ENCODE data around the gene GSC2.
A peak's percentile ranks its signal among the peaks of the same experiment; 100 is the strongest.

Gene GSC2

DNA sequence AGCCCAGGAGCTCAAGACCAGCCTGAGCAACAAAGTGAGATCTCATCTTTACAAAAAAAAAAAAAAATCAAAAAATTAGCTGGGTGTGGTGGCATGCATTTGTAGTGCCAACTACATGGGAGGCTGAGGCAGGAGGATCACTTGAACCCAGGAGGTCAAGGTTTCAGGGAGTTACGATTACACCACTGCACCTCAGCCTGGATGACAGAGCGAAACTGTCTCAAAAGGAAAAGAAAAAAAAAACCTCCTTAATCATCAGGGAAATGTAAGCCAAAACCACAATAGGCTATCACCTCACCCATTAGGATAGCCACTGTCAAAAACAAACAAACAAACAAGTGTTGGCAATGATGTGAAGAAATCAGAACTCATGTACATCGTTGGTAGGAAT, 41.3 kb downstream of the GSC2 start:
- H3K36me3 ChIP-seq, result peaks cover 5 to 61% (median 31%) of the 10 kb centered on the region in 11 experiments; a peak in 16 of 22 replicates
- no peaks in the 10 kb centered on the region for H3K27me3 ChIP-seq
- peaks cover 52 to 100% (median 78%) of the 10 kb centered on the region in 10 experiments for H3K4me1 ChIP-seq
- H4K20me1 ChIP-seq, result peaks cover 32 to 95% (median 71%) of the 10 kb centered on the region in 11 experiments
- H3K9ac ChIP-seq, result peak overlapping the region in 9 of 11 experiments; percentile 58 to 80 (median 70); a peak in 14 of 22 replicates
- H3K4me3 ChIP-seq, result peak overlapping the region in 3 of 10 experiments; percentile 13 to 34 (median 32); a peak in 3 of 20 replicates
- H3K9me3 ChIP-seq (replicated peaks in 1 of 11), result no peaks in the 10 kb centered on the region
- TF ChIP-seq Cebpa-rat (IDR thresholded peaks at IDR 0.05), result no peak
- peak overlapping the region in 10 of 11 experiments; percentile 66 to 91 (median 89); a peak in 20 of 22 replicates for H3K27ac ChIP-seq
- peak overlapping the region; percentile 59 to 94 (median 80) for H3K4me2 ChIP-seq

DNA sequence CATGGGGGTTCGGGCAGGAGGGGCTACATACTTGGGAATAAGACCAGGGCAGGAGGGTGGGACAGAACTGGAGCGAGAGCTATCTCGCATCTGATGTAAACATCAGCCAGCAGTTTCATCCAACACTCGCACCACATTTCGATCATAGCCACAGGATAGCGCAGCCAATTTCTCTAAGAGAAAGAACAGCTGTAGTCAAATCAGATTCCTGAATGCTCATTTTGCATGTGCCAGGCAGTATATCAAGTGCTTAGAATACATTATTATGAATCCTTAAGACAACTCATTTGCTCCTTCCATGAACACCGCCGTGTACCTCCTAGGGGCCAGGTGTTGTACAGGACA, 42.4 kb downstream of the GSC2 start:
- Histone ChIP-seq H3K9me3 (replicated peaks in 1 of 11) (no peaks in the 10 kb centered on the region), H3K9ac (peak overlapping the region in 5 of 11 experiments; percentile 4 to 76 (median 7); a peak in 4 of 22 replicates), H3K4me3 (no peak overlapping the region), H3K27me3 (no peaks in the 10 kb centered on the region), H3K27ac (peak overlapping the region in 9 of 11 experiments; percentile 80 to 91 (median 89); a peak in 17 of 22 replicates), H4K20me1 (peaks cover 33 to 100% (median 76%) of the 10 kb centered on the region in 11 experiments), H3K4me1 (peaks cover 52 to 90% (median 76%) of the 10 kb centered on the region in 10 experiments), H3K4me2 (peak overlapping the region; percentile 19 to 94 (median 80); a peak in 17 of 22 replicates), H3K36me3 (peaks cover 5 to 52% (median 23%) of the 10 kb centered on the region in 11 experiments; a peak in 17 of 22 replicates)
- no peak for TF ChIP-seq Cebpa-rat (IDR thresholded peaks at IDR 0.05)

DNA sequence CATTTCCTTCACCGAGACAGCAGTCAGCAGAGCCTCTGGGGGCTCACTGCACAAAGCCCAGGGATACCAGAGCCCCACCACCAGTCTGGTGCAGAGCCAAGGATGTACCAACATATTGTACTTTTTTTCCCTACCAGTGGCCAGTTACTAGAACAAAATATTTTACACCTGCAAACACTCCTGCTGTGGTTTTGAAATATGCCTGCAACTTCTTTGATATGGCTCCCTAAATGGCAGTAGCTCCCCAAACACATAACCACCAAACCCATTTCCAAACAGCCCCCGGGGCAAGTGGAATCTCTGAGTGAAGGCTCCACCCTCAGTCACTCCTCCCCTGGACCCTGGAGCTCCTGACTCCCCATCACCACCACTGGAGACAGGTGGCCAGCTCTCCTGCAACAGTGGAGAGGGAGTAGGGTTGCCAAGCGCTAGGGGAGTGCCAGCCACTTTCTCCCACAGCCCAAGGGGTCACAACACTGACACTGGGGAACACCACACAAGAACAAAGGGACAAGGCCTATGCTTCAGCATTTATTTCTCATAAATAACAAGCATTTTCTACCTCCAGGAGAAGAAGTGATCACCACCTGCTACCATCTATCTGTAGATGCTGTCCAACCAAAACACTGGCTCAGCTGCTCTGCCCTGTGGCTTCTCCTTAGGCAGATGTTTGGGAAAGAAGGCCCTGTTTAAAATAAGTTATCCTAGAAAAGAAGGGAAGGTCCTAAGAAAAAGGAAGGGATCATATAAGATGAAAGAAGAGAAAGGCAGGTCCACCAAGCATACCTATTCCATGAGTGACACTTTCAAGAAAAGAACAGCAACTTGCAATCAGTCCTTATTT, 43.0 kb downstream of the GSC2 start:
- H3K27me3 ChIP-seq, result no peaks in the 10 kb centered on the region

DNA sequence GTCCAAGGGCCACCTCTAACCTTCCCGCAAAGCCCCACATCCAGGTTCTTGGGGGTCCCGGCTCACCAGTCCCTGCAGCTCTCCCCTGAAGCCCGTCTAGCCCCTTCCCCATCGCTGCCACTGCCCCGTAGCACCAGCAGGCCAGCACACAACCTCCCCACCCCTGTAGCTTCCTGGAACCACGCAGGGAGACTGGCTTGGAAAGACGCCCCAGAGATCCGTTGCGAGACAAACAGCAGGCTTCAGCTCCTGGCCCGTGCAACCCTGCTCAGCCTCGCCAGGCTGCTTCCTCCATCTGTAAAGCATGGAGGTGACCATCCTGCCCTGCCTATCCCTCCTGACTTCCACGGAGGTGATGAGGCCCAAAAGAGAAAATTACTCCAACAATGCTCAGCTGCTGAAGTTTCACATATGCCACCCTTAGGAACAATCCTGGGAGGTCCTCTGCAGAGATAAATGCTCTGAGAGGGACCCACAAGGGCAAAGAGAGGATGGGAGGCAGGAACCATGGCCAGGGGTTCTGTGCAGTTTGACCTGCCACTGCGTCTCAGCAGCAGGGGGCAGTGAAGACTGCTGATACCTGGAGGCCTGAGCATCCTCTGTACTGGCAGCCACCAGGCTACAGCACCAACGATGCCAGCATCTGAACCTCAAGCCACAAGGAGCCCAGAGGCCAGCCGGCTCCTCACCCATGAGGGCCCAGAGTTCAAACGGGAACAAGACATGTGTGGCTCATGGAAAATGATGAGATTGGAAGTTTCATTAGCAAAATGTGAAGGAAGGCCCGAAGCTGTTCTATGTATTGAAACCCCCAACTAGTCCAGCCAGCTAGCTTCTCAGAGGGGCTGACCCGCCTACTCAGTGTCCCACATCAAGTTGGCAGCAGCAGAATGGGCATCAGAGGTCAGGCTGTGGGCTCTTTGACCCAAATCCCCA, 44.0 kb downstream of the GSC2 start:
- peak overlapping the region in 5 of 11 experiments; percentile 7 to 43 (median 29); a peak in 5 of 22 replicates for H3K9ac ChIP-seq
- peaks cover 11 to 59% (median 31%) of the 10 kb centered on the region in 11 experiments; a peak in 18 of 22 replicates for H3K36me3 ChIP-seq
- H3K27me3 ChIP-seq, result no peaks in the 10 kb centered on the region
- peaks cover 47 to 74% (median 62%) of the 10 kb centered on the region in 10 experiments for H3K4me1 ChIP-seq
- peaks cover 0 to 8% (median 0%) of the 10 kb centered on the region in 11 experiments; a peak in 2 of 22 replicates for H3K9me3 ChIP-seq (replicated peaks in 1 of 11)
- TF ChIP-seq Cebpa-rat (IDR thresholded peaks at IDR 0.05), result no peak
- peak overlapping the region; percentile 10 to 94 (median 80); a peak in 19 of 22 replicates for H3K4me2 ChIP-seq
- peak overlapping the region in 9 of 11 experiments; percentile 46 to 91 (median 89); a peak in 16 of 22 replicates for H3K27ac ChIP-seq
- H3K4me3 ChIP-seq, result no peak overlapping the region
- peaks cover 33 to 92% (median 71%) of the 10 kb centered on the region in 11 experiments for H4K20me1 ChIP-seq

More for the DNA sequence above, 43.0 kb downstream of the GSC2 start:
- Histone ChIP-seq H3K9me3 (replicated peaks in 1 of 11) (no peaks in the 10 kb centered on the region), H3K4me3 (no peak overlapping the region), H4K20me1 (peaks cover 33 to 97% (median 76%) of the 10 kb centered on the region in 11 experiments), H3K36me3 (peaks cover 3 to 52% (median 23%) of the 10 kb centered on the region in 11 experiments; a peak in 14 of 22 replicates), H3K27ac (peak overlapping the region in 9 of 11 experiments; percentile 80 to 91 (median 89); a peak in 18 of 22 replicates), H3K9ac (peak overlapping the region in 7 of 11 experiments; percentile 4 to 43 (median 24); a peak in 8 of 22 replicates), H3K4me1 (peaks cover 52 to 84% (median 71%) of the 10 kb centered on the region in 10 experiments), H3K4me2 (peak overlapping the region; percentile 19 to 94 (median 80); a peak in 21 of 22 replicates)
- TF ChIP-seq Cebpa-rat (IDR thresholded peaks at IDR 0.05), result no peak

DNA sequence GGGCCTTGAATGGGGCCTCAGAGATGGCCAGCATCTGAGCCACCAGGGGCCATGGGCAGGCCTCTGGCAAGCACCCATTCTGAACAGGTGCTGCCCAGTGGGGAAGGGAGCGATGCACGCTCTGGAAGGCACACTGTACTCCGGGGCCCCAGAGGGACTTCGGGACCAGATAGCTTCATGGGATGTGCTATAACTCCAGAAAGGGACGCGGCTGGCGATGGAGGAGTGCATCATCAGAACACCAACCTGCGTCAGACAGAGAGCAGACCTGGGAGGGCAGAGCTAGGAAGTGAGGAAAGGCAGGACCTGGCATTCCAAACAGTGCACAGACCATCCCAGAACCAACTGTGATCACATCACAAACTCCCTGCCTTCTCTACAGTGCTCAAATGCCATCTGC, 44.6 kb downstream of the GSC2 start:
- H3K4me2 ChIP-seq, result 0 out of 22 replicates have a peak overlapping the region, but pooled peaks of 1 of the 11 experiments have one; percentile 87
- H4K20me1 ChIP-seq, result peaks cover 33 to 92% (median 69%) of the 10 kb centered on the region in 11 experiments
- peaks cover 0 to 8% (median 0%) of the 10 kb centered on the region in 11 experiments; a peak in 2 of 22 replicates for H3K9me3 ChIP-seq (replicated peaks in 1 of 11)
- 0 out of 22 replicates have a peak overlapping the region, but pooled peaks of 1 of the 11 experiments have one; percentile 2 for H3K9ac ChIP-seq
- H3K27me3 ChIP-seq, result no peaks in the 10 kb centered on the region
- peaks cover 40 to 68% (median 55%) of the 10 kb centered on the region in 10 experiments for H3K4me1 ChIP-seq
- no peak overlapping the region for H3K4me3 ChIP-seq
- no peak for TF ChIP-seq Cebpa-rat (IDR thresholded peaks at IDR 0.05)
- H3K27ac ChIP-seq, result peak overlapping the region in 6 of 11 experiments; percentile 88 to 91 (median 89); a peak in 6 of 22 replicates
- H3K36me3 ChIP-seq, result peaks cover 14 to 65% (median 37%) of the 10 kb centered on the region in 11 experiments; a peak in 20 of 22 replicates

DNA sequence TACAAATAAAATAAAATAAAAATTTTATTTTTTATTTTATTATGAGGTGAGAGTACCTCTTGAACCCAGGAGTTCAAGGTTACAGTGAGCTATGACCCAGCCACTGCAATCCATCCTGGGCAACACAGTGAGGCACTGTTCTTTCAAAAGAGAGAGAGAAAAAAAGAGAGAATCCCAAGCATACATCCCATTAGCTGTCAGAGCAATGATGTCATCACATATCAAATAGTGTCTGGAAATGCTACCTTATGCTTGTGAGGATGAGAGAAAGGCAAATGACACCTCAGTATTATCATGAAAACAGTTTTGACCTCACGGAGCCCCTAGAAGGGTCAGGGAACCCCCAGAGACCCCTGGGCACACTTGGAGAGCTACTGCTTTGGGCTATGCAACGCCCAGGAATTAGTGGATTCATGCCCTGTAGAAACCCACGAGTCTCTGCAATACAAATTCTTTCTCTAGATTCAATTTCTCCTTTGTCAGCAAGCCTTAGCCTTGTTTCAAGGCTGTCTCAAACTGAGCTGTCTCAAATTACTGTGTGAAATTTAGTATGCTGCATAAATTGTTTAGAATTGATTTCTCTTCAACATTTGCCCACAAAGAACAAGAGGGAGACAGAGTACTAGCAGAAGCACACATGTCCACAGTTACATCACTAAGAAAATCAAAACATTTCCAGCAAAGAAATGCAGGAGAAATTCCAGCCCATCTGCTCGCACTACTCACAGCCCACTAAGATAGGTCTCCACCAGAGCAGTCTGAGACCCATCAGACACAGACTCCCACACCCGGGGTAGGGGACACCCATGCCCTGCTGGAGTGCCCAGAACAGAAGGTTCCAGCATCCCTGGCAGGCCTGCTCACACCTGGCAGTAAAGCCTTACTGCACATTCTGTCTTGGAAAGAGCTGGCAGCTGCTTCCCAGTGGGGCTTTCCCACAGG, 45.9 kb downstream of the GSC2 start:
- peak overlapping the region in 3 of 11 experiments; percentile 6 to 13 (median 8); a peak in 1 of 22 replicates for H3K4me2 ChIP-seq

DNA sequence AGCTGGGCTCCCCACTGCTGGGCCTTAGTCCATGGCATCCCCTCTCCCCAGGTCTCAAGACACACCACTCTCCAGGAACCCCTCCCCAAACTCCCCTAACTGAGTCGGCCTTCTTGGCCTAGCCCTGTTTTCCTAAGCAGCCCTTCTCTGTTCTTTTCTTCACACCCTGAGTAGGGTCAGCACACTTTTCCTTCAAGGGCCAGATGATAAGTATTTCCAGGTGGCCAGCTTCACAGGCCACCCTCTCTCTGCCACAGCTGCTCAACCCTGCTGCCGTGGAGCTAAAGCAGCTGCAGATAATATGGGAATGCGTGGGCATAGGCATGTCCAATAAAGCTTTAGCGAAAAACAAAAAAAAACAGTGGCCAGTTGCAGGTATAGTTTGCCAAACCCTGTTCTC, 51.9 kb downstream of the GSC2 start:
- TF ChIP-seq Cebpa-rat (IDR thresholded peaks at IDR 0.05), result no peak

More for the DNA sequence above, 45.9 kb downstream of the GSC2 start:
- no peak overlapping the region for H3K4me3 ChIP-seq
- peak overlapping the region in 5 of 11 experiments; percentile 3 to 17 (median 10); a peak in 3 of 22 replicates for H3K9ac ChIP-seq
- H3K27ac ChIP-seq, result peak overlapping the region in 7 of 11 experiments; percentile 11 to 91 (median 42); a peak in 10 of 22 replicates
- no peak for TF ChIP-seq Cebpa-rat (IDR thresholded peaks at IDR 0.05)
- H3K36me3 ChIP-seq, result peaks cover 16 to 78% (median 47%) of the 10 kb centered on the region in 11 experiments; a peak in 21 of 22 replicates
- H3K4me1 ChIP-seq, result peaks cover 27 to 54% (median 44%) of the 10 kb centered on the region in 10 experiments
- H3K27me3 ChIP-seq, result no peaks in the 10 kb centered on the region
- peaks cover 0 to 8% (median 0%) of the 10 kb centered on the region in 11 experiments; a peak in 2 of 22 replicates for H3K9me3 ChIP-seq (replicated peaks in 1 of 11)
- H4K20me1 ChIP-seq, result peaks cover 44 to 92% (median 78%) of the 10 kb centered on the region in 11 experiments

More for the DNA sequence above, 51.9 kb downstream of the GSC2 start:
- H3K4me3 ChIP-seq, result no peak overlapping the region
- peak overlapping the region in 3 of 11 experiments; percentile 9 to 17 (median 16); a peak in 2 of 22 replicates for H3K4me2 ChIP-seq
- H3K27ac ChIP-seq, result peak overlapping the region in 6 of 11 experiments; percentile 9 to 34 (median 24); a peak in 7 of 22 replicates
- H4K20me1 ChIP-seq, result peaks cover 28 to 76% (median 62%) of the 10 kb centered on the region in 11 experiments; a peak in 17 of 22 replicates
- H3K27me3 ChIP-seq, result no peaks in the 10 kb centered on the region
- H3K9ac ChIP-seq, result peak overlapping the region in 2 of 11 experiments; percentile 6 to 12; a peak in 2 of 22 replicates
- H3K9me3 ChIP-seq (replicated peaks in 1 of 11), result peaks cover 0 to 16% (median 4%) of the 10 kb centered on the region in 11 experiments; a peak in 3 of 22 replicates
- H3K4me1 ChIP-seq, result peaks cover 0 to 24% (median 2%) of the 10 kb centered on the region in 10 experiments; a peak in 16 of 20 replicates
- peaks cover 33 to 86% (median 65%) of the 10 kb centered on the region in 11 experiments for H3K36me3 ChIP-seq
